GM21619 (cell line): ENCODE measurements around the gene SLCO3A1.

Experiments used
- ATAC-seq: cut with Tn5 transposase; IDR thresholded peaks from one replicate; pipeline ENCODE4 v1.9.1; 2021; ENCODE audit not compliant: unreplicated experiment

SLCO3A1 gene

GRCh38 chr15:92152983-92153382 lies 299.5 kb downstream of the SLCO3A1 start:
- no peak for ATAC-seq

DNA sequence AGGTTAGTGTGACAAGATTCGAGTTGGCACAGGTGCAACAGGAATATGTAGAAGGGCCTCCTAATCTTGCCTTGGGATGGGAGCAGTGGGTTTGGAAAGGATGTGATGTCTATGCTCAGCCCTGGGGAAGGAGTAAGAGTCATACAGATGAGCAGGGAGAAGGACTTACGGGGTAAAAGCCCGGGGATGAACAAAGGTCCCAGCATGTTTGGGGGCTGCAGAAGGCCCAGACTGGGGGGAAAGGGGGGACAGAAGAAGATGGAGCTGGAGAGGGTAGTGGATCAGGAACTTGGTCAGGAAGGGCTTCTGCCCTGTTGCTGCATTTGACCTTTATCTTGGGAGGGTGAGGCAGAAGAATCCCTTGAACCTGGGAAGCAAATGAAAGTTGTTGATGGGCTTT lies 300.1 kb downstream of the SLCO3A1 start:
- ATAC-seq, result no peak

GRCh38 chr15:92155934-92156333 lies 302.4 kb downstream of the SLCO3A1 start:
- no peak for ATAC-seq

DNA sequence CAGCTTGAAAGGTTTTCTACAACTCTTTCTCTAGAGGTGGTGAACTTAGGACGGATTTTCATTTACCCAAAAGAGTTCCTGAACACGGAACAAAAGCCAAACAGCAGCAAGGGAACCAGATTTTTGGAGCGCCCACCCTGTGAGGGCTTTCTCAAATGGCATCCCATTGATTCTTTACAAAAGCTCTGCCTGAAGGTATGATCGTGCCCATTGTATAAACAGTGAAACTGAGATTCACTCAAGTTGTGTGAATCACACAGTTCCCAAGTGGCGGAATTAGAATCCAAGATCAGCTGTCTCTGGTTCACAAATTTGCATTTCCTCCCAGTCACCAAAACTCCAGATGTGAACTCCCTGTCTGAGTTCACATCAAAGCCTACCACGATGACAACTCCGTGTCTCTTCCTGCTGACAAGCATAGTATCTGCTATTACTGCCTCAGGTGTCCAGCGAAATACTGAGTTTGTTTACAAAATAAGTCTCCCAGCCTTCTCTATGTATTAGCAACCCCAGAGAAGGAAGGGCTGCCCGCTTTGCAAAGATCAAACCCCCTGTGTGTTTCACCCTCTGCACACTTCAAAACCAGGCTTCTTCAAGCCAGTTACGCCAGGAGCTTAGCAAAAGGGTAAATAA lies 304.3 kb downstream of the SLCO3A1 start:
- no peak for ATAC-seq

DNA sequence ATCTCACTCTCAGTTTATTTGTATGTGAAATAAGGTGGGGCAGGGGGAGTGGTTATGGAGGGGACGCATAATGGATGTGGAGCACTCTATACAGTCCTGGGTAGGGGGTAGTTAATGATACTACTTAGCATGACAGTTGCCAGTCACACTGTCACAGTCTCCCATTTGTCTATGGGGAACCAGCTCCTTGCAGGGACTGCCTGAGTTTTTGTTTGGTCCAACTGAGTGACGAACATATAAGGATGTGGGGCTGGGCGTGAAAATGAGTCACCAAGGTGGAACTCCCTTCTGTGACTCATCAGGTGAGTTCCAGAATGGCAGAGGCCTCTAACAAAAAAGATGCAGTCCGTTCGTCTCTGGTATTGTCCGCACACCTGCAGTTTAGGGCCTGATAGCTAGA lies 304.9 kb downstream of the SLCO3A1 start:
- peak; percentile 42 for ATAC-seq

DNA sequence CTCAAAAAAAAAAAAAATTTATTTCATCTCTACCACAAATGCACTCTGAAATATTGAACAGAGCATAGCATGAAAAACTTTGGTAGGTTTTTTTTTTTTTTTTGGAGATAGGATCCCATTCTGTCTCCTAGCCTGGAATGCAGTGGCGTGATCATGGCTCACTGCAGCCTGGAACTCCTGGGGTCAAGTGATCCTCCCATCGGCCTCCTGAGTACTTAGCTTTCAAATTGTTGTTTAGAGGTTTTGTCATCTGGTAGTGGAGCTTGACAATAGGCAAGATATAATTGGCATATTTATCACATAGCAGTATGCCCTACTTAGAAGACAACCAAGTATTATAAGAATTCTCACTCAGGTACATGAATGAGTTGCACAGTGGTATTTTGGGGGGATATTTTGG lies 306.0 kb downstream of the SLCO3A1 start:
- no peak for ATAC-seq

- no peak for ATAC-seq
These were observed 306.7 kb downstream of the SLCO3A1 start for GRCh38 chr15:92159906-92160841.

DNA sequence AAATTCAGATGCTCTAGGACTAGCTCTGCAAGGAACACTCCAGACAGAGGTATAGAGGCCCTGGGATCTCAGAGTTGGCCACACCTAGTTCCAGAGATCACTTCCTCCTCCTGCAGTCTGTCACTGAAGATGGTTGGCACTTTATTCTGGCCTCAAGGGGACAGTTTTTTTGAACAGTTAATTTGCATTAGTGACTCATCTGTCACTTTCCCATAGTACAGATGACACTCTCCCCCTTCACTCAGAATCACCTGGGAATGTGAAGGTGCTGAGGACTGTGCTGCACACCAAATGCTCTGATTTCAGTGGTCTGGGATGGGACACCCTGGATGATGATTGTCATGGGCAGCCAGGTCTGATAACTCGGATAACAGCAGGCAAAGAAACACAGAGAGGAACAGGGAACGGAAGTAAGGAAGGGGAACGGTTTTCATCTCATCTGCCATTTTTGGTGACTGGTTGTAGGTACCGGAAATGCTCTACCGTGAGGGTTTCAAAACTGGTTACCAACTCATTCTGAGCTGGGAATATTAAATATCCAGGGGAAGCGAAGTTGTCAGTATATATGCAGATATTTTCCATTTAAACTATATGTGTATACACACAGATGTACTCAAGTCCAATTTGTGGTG lies 307.6 kb downstream of the SLCO3A1 start:
- ATAC-seq, result peak; percentile 88

DNA sequence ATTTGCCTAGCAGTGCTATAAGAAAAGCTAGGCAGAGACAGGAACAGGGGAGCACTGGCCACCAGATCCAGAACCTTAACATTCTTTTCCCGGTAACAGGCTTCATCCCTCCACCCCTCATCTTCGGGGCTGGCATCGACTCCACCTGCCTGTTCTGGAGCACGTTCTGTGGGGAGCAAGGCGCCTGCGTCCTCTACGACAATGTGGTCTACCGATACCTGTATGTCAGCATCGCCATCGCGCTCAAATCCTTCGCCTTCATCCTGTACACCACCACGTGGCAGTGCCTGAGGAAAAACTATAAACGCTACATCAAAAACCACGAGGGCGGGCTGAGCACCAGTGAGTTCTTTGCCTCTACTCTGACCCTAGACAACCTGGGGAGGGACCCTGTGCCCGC lies 309.1 kb downstream of the SLCO3A1 start:
- ATAC-seq, result no peak

DNA sequence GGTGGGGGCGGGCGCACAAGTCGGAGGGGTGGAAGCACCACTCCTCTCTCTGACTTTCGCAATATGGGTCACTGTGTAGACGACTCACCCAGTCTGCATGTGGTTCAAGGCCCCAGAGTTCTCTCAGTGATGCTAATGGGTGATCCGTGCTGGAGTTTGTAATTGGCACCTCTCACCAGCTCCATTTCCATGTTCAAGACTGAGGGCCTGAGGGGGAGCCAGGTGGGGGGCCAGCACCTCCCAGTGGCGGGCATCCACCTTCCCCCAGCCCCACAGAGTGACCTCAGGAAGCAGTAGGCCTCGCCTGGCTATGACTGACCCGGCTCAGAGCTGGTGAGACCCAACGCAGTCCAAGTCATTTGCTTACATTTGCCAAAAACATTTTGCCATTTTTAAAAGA lies 310.1 kb downstream of the SLCO3A1 start:
- ATAC-seq, result no peak

- no peak for ATAC-seq
These were observed 311.0 kb downstream of the SLCO3A1 start for GRCh38 chr15:92164327-92165000.

DNA sequence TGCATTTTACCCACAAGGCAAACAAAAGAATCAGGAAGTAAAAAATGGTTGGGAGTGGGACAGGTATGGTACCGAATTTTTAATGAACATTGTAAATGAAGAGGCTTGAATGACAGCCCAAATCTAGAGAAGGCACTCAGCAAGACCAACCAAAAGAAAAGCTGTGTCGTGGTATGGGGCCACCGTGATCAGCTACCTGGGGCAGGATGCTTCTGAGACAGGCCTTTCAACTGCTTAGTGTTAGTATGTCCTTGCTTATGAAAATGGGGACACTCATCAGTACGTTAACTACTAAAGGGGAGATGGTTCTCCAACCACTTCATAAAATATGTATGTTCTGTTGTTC lies 311.5 kb downstream of the SLCO3A1 start:
- no peak for ATAC-seq

DNA sequence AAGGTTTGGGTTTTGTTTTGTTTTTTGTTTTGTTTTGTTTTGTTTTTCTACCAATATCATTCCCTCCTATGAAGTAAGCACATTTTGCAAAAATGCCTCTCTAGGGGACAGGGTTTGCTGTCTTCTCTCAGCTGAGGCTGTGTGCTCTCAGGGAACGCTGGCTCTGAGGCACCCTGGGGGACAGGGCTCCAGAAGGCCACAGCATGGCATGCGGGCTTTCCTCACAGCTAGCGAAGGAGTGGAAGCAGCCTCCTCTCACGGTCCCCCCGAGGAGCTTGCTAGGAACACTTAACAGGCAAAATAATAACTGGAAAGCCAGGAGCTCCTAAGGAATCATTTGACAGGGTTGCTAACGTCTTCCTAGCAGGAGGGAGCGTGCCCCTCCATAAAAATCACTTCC lies 312.5 kb downstream of the SLCO3A1 start:
- ATAC-seq, result no peak

- no peak for ATAC-seq
These were observed 313.4 kb downstream of the SLCO3A1 start for GRCh38 chr15:92166751-92167405.

GRCh38 chr15:92167451-92167850 lies 313.9 kb downstream of the SLCO3A1 start:
- ATAC-seq, result no peak

GRCh38 chr15:92168066-92168683 lies 314.7 kb downstream of the SLCO3A1 start:
- ATAC-seq, result no peak

GRCh38 chr15:92170897-92171296 lies 317.4 kb downstream of the SLCO3A1 start:
- ATAC-seq, result no peak

GRCh38 chr15:92178911-92179310 lies 325.4 kb downstream of the SLCO3A1 start:
- ATAC-seq, result no peak

- ATAC-seq, result no peak
These were observed 330.6 kb downstream of the SLCO3A1 start for GRCh38 chr15:92184142-92184541.

DNA sequence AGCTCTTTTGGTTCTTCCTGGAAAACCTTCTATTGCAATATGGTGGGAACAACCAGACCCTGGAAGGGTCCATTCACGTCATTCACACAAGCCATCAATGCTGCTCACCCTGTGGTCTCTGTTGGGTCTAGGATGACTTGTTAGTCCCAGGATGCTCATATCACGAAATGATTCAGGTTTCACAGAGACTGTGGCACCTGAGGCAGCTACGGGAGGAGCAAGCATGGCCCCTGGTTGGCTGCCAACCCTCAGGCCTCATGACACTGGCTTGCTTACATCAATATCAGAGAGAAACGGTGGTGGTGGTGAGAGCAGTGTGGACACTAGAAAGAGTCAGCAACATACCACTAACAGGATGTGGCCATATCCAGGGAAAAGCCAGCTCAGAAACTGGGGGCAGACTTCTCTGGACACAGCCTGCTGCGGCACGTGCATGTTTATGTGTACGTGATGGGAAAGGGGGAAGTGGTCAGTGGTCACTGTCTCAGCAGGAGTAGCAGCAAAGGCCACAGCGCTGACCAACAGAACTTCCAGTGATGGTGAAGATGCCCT lies 331.2 kb downstream of the SLCO3A1 start:
- no peak for ATAC-seq
